Spleen (tissue), 7 donors: Measurements from ENCODE around the gene PTPDC1.

Experiments used
- CTCF ChIP-seq, 11 experiments: fragments of 200-600 bp in 7 of 11; fragments of 450-650 bp in 4 of 11; sonication (generic) in 4 of 11; IDR thresholded peaks in 8 of 11; conservative IDR thresholded peaks in 3 of 11; 1 replicate in 7 of 11; 2 replicates in 4 of 11; pipeline versions ENCODE4 v1.4.0 to v1.8.0; 2016 to 2021; ENCODE audit warnings: antibody characterized with exemption in 11 of 11, inconsistent platforms in 4 of 11, mild to moderate bottlenecking in 1 of 11
- POLR2A ChIP-seq, 3 donors: fragments of 450-650 bp; IDR thresholded peaks; one replicate each; pipeline ENCODE4 v1.5.1; 2017; ENCODE audit warnings: antibody characterized with exemption in 3 of 3, mild to moderate bottlenecking in 1 of 3
- donor health status: DM: no; HTN: no; CAD: no; lungs with moderate emphysema.
- donor health status: DM: no; HTN: no; CAD: no.
- donor health status: DM: no; HTN: no; CAD: no.

- no peak for TF ChIP-seq CTCF (IDR thresholded peaks at IDR 0.05 in 8 of 11, conservative IDR thresholded peaks at IDR 0.05 in 3 of 11)
- TF ChIP-seq POLR2A (IDR thresholded peaks at IDR 0.05): no peak
Measured at GRCh38 chr9:94097788-94098414, 13.6 kb downstream of the PTPDC1 start.
